Spleen (tissue), 11 donors: ENCODE measurements around the gene TENT5A. TPM values are rescaled to one million over a fixed set of nuclear protein-coding genes. Genes with fewer than 3 reads are reported as not detected.

Experiments
- DNase-seq: peaks from one replicate; pipeline ENCODE4 v3.0.0-alpha.2; 2020
- H3K27ac ChIP-seq, 8 donors: fragments of 200-600 bp; sonication (generic) in 7 of 8; 1 replicate in 4 of 8; 2 replicates in 4 of 8; pipeline versions ENCODE4 v1.5.0 to v1.8.0; 2016 to 2021; ENCODE audit warnings: inconsistent platforms in 4 of 8, mild to moderate bottlenecking in 4 of 8, moderate library complexity in 1 of 8
- H3K27me3 ChIP-seq, 7 donors: fragments of 200-600 bp; sonication (generic) in 6 of 7; replicated peaks in 1 of 7; 1 replicate in 4 of 7; 2 replicates in 3 of 7; pipeline versions ENCODE4 v1.5.0 to v1.8.0; 2016 to 2021; ENCODE audit warnings: inconsistent platforms in 3 of 7, mild to moderate bottlenecking in 1 of 7
- H3K36me3 ChIP-seq, 6 donors: fragments of 200-600 bp; sonication (generic) in 5 of 6; 1 replicate in 4 of 6; 2 replicates in 2 of 6; pipeline versions ENCODE4 v1.5.0 to v1.8.0; 2016 to 2021; ENCODE audit warnings: inconsistent platforms in 2 of 6
- H3K4me1 ChIP-seq, 6 donors: fragments of 200-600 bp; sonication (generic) in 5 of 6; 1 replicate in 3 of 6; 2 replicates in 3 of 6; pipeline versions ENCODE4 v1.5.0 to v1.8.0; 2016 to 2021; ENCODE audit warnings: inconsistent platforms in 3 of 6
- H3K4me3 ChIP-seq, 8 donors: fragments of 200-600 bp; sonication (generic) in 7 of 8; 1 replicate in 4 of 8; 2 replicates in 4 of 8; pipeline versions ENCODE4 v1.5.0 to v1.8.0; 2016 to 2021; ENCODE audit warnings: inconsistent platforms in 4 of 8, mild to moderate bottlenecking in 4 of 8, moderate library complexity in 2 of 8
- H3K9me3 ChIP-seq, 8 donors: fragments of 200-600 bp; sonication (generic) in 7 of 8; 1 replicate in 4 of 8; 2 replicates in 4 of 8; pipeline versions ENCODE4 v1.5.0 to v1.8.0; 2016 to 2021; ENCODE audit warnings: inconsistent platforms in 4 of 8
- POLR2A ChIP-seq, 3 donors: fragments of 450-650 bp; IDR thresholded peaks; one replicate each; pipeline ENCODE4 v1.5.1; 2017; ENCODE audit warnings: antibody characterized with exemption in 3 of 3, mild to moderate bottlenecking in 1 of 3
- POLR2AphosphoS5 ChIP-seq, 3 donors: sonication (generic); formaldehyde crosslinking; IDR thresholded peaks; one replicate each; pipeline ENCODE4 v1.5.1; 2017; ENCODE audit warnings: antibody characterized with exemption in 3 of 3
- WGBS, 5 donors: extraction: QIAGEN DNeasy Blood & Tissue Kit in 3 of 5; methylation state at CpG; one replicate each; pipeline versions ENCODE4 v1.1.5 to v1.1.7; 2013 to 2018; 5-methylcytosine and 5-hydroxymethylcytosine counted together
- intact Hi-C: fragments of 100-400 bp; cut with DNase I; formaldehyde crosslinking; loops from one replicate; pipeline ENCODE4 v1.15.0; 2023; ENCODE audit warnings: low total_unique reads
- polyA plus RNA-seq, 3 donors: library from polyadenylated mRNA; stranded (reverse); fragments of 200-250 nt; gene quantifications; one replicate each; pipeline ENCODE4 v1.2.1, GENCODE V29; 2013
- total RNA-seq, 7 donors: library from RNA; depleted of rRNA in 3 of 7; stranded (reverse); fragments of >200 nt in 3 of 7; fragmentation: NEBNext Ultra II Directional in 4 of 7; extraction: Animal tissue kit (Norgen Biotek cat#: 25700) in 4 of 7; gene quantifications; one replicate each; pipeline versions ENCODE4 v1.1.0 to v1.2.1, GENCODE V29; 2016 to 2021
- TF ChIP-seq, protein P1 (sequence below), 11 experiments: fragments of 200-600 bp in 7 of 11; fragments of 450-650 bp in 4 of 11; sonication (generic) in 4 of 11; IDR thresholded peaks in 8 of 11; conservative IDR thresholded peaks in 3 of 11; 1 replicate in 7 of 11; 2 replicates in 4 of 11; pipeline versions ENCODE4 v1.4.0 to v1.8.0; 2016 to 2021; ENCODE audit warnings: antibody characterized with exemption in 11 of 11, inconsistent platforms in 4 of 11, mild to moderate bottlenecking in 1 of 11
- donor health status: healthy with polysubstance abuse.
- donor health status: DM: no; HTN: no; CAD: no; lungs with moderate emphysema.
- donor health status: DM: no; HTN: no; CAD: no.
- donor health status: Bipolar disorder and iron deficiency.
- donor health status: healthy.
- donor health status: DM: no; HTN: no; CAD: no.
- donor health status: DM: yes; HTN: yes; CAD: no.

The TENT5A gene
- total and polyA plus RNA-seq, 10 donors: 3.0 to 25.2 (median 15.3) TPM

DNA sequence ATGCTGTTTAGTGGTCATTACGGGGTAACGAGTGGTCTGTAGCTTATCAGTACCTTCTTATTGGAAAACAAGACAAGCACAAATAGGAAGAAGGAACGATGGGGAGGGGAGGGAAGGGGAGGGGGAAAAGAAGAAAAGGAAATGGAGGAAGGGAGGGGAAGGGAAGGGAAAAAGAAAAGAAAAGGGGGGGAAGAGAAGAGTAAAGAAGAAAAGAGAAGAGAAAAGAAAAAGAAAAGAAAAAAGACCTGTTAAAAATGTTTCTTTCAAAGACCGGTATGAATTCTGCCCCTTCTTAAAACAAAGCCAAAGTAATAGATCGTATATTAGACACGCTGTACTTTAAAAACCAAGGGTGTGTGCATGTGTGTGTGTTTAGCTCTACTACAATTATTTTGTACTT is 2.4 kb upstream of the TENT5A start:
- intact Hi-C loops: no loop called here
- TF ChIP-seq, protein P1, sequence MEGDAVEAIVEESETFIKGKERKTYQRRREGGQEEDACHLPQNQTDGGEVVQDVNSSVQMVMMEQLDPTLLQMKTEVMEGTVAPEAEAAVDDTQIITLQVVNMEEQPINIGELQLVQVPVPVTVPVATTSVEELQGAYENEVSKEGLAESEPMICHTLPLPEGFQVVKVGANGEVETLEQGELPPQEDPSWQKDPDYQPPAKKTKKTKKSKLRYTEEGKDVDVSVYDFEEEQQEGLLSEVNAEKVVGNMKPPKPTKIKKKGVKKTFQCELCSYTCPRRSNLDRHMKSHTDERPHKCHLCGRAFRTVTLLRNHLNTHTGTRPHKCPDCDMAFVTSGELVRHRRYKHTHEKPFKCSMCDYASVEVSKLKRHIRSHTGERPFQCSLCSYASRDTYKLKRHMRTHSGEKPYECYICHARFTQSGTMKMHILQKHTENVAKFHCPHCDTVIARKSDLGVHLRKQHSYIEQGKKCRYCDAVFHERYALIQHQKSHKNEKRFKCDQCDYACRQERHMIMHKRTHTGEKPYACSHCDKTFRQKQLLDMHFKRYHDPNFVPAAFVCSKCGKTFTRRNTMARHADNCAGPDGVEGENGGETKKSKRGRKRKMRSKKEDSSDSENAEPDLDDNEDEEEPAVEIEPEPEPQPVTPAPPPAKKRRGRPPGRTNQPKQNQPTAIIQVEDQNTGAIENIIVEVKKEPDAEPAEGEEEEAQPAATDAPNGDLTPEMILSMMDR (IDR thresholded peaks at IDR 0.05 in 8 of 11, conservative IDR thresholded peaks at IDR 0.05 in 3 of 11): no peak
- TF ChIP-seq POLR2AphosphoS5 (IDR thresholded peaks at IDR 0.05) (no peak), POLR2A (IDR thresholded peaks at IDR 0.05) (no peak)

DNA sequence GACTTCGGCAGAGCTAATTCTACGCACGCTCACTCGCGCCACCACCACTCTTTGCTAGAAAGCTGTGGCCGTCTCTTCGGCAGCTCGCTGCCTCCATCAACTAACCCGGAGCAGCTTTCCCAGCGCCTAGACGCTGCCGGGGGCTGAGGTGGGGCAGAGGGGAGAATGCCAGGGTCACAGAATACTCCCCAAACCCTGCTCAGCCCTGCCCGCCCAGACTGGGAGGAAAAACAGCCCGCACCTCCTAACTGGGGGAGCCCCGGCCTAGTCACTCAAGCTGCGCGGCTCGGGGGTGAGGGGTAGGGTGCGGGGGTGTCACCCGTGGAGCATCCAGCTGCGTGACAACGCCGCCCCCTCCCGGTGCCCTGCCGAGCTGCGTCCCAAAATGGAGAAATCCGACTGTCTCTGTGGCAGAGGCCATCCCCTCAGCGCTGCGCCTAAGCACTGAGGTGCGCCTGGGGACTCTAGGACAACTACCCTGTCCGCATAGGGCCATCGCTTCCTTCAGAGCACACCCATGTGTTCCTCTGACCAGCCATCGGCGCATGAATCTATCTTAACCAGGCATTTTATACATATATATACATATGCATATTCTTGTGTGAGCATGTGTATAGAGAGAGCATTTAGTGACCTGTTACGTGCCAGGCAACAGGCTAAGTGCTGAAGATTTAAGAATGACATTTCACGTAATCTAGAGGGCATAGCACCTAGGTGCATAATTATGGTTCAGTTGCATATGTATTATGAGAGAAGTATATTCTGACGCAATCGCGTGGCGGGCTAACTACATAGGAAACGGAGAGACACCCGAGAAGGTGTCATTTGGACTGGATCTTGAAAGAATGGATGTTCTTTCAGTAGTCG is 1.5 kb upstream of the TENT5A start:
- 13 to 23% (median 19%) methylated on average over 26 to 43 of the region's 43 CpGs for WGBS, 5 donors
- intact Hi-C loops: no loop called here

More for the DNA sequence above, 2.4 kb upstream of the TENT5A start:
- Histone ChIP-seq H3K36me3 (no peaks in the 10 kb centered on the region), H3K4me1 (peaks cover 0 to 51% (median 26%) of the 10 kb centered on the region in 6 donors), H3K4me3 (no peak overlapping the region), H3K9me3 (no peaks in the 10 kb centered on the region), H3K27ac (no peak overlapping the region), H3K27me3 (no peaks in the 10 kb centered on the region)
- no peak for DNase-seq
- WGBS, 5 donors: 72 to 91% (median 79%) methylated on average over 6 of the region's 6 CpGs

DNA sequence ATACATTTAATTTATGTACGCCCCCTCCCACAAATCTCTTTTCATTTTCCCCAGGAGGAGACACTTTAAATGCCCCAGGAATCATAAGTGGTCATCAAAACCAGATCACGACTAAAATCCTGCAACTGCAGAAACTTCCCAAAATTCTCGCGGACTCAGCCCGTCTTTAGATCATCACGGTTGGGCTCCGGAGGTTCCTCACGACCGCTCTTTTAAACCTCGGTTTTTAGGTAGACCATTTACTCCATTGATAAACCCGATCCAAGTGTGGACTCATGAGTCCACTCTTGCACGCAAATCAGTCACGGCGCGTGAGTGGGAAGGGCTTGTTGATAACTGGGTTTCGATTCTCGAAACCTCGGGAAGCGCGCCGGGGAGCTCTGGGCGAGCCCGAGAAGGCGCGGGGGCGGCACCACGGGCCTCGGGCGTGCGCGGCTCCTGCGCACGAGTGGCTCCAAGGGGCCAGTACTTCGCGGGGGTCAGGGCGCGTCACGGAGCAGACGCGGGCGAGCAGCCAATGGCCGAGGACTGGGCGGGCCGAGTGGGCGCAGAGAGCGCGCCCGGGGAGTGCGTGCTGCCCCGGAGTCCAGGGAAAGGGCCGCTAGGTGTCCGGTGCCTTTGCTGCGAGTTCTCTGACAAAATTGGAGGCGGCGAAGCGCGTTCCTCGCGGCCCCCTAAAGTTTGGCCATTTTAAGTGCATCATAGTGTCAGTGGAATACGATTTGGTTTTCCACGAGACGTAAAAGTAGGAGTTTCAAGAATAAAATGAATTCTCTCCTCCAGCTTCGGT is 635 bp upstream of the TENT5A start:
- peak; percentile 97 for DNase-seq
- Histone ChIP-seq H3K27me3 (no peaks in the 10 kb centered on the region), H3K4me1 (peaks cover 4 to 67% (median 42%) of the 10 kb centered on the region in 6 donors), H3K27ac (peak overlapping the region; percentile 90 to 99 (median 98)), H3K9me3 (no peaks in the 10 kb centered on the region), H3K36me3 (peaks cover 0 to 12% (median 0%) of the 10 kb centered on the region in 6 donors), H3K4me3 (peak overlapping the region; percentile 73 to 87 (median 84))
- intact Hi-C loops: no loop called here
- 0 to 5% (median 1%) methylated on average over 55 to 63 of the region's 63 CpGs for WGBS, 5 donors
- TF ChIP-seq, protein P1 (IDR thresholded peaks at IDR 0.05 in 8 of 11, conservative IDR thresholded peaks at IDR 0.05 in 3 of 11): peak in 1 of 11 experiments; percentile 16
- TF ChIP-seq POLR2AphosphoS5 (IDR thresholded peaks at IDR 0.05) (peak; percentile 89 to 95 (median 93)), POLR2A (IDR thresholded peaks at IDR 0.05) (peak in 1 of 3 donors; percentile 77)

More for the DNA sequence above, 1.5 kb upstream of the TENT5A start:
- TF ChIP-seq POLR2AphosphoS5 (IDR thresholded peaks at IDR 0.05) (no peak), POLR2A (IDR thresholded peaks at IDR 0.05) (no peak)
- TF ChIP-seq, protein P1 (IDR thresholded peaks at IDR 0.05 in 8 of 11, conservative IDR thresholded peaks at IDR 0.05 in 3 of 11): peak; percentile 72 to 88 (median 83)
- no peaks in the 10 kb centered on the region for H3K27me3 ChIP-seq
- H3K9me3 ChIP-seq: no peaks in the 10 kb centered on the region
- H3K4me3 ChIP-seq: peak overlapping the region; percentile 73 to 87 (median 84)
- H3K36me3 ChIP-seq: peaks cover 0 to 8% (median 0%) of the 10 kb centered on the region in 6 donors
- peak; percentile 98 for DNase-seq
- peaks cover 4 to 61% (median 35%) of the 10 kb centered on the region in 6 donors for H3K4me1 ChIP-seq
- H3K27ac ChIP-seq: peak overlapping the region; percentile 90 to 99 (median 98)
